ENCODE results near the gene TRMT2B.

DNA sequence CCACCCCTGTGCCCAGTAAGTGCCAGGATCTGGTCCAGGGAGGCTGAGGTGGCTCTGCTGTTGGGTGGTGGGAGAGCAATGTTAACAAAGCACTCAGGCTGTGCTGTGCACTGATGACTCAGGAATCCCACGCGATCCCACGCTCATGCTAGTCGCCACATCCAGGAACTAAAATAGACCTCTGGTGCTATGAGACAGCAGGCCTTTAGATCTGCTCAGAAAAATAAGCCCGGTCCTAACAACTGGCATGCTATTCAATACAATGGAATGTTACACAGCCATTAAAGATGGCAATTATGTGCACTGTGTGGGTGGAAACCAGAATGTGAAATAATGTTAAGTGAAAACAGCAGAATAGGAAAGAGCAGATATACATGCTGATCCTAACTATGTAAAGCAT lies 56.4 kb downstream of the TRMT2B start:
- TF ChIP-seq YY1 (IDR thresholded peaks at IDR 0.05; ENCODE audit: low read depth) (no peak), CEBPB (IDR thresholded peaks at IDR 0.05) (no peak), EP300 (IDR thresholded peaks at IDR 0.05; ENCODE audit: borderline replicate concordance) (no peak), CREB1 (IDR thresholded peaks at IDR 0.05; ENCODE audit: low read depth) (no peak), TEAD4 (IDR thresholded peaks at IDR 0.05) (no peak; the same call in 1 of the 2 replicates)
